Ectodermal cell (in vitro differentiated cells): ENCODE measurements around the gene COTL1.

Experiments used
- H3K27ac ChIP-seq: 2 replicates; pipeline ENCODE4 v1.7.0; 2013; ENCODE audit warnings: mild to moderate bottlenecking, low read depth, low read length; ENCODE audit not compliant: insufficient read depth, poor library complexity, severe bottlenecking
- H3K27me3 ChIP-seq: 2 replicates; pipeline ENCODE4 v1.7.0; 2013; ENCODE audit warnings: mild to moderate bottlenecking, low read length; ENCODE audit not compliant: insufficient read depth, control insufficient read depth, poor library complexity, severe bottlenecking
- H3K36me3 ChIP-seq: one replicate; pipeline ENCODE4 v1.7.0; 2013; ENCODE audit warnings: low read length; ENCODE audit not compliant: control insufficient read depth, insufficient read depth
- H3K4me1 ChIP-seq: one replicate; pipeline ENCODE4 v1.7.0; 2013; ENCODE audit warnings: low read length; ENCODE audit not compliant: control insufficient read depth, insufficient read depth
- H3K4me3 ChIP-seq: 2 replicates; pipeline ENCODE4 v1.7.0; 2013; ENCODE audit warnings: low read depth, low read length, control low read depth; ENCODE audit not compliant: insufficient read depth
- H3K9me3 ChIP-seq: 2 replicates; pipeline ENCODE4 v1.7.0; 2013; ENCODE audit warnings: mild to moderate bottlenecking, low read length, moderate library complexity; ENCODE audit not compliant: control insufficient read depth
- WGBS, 2 experiments: methylation state at CpG; one replicate each; pipeline ENCODE4 v1.1.7; 2013; ENCODE audit warnings: missing lambda C conversion rate in 2 of 2; 5-methylcytosine and 5-hydroxymethylcytosine counted together

The COTL1 gene

DNA sequence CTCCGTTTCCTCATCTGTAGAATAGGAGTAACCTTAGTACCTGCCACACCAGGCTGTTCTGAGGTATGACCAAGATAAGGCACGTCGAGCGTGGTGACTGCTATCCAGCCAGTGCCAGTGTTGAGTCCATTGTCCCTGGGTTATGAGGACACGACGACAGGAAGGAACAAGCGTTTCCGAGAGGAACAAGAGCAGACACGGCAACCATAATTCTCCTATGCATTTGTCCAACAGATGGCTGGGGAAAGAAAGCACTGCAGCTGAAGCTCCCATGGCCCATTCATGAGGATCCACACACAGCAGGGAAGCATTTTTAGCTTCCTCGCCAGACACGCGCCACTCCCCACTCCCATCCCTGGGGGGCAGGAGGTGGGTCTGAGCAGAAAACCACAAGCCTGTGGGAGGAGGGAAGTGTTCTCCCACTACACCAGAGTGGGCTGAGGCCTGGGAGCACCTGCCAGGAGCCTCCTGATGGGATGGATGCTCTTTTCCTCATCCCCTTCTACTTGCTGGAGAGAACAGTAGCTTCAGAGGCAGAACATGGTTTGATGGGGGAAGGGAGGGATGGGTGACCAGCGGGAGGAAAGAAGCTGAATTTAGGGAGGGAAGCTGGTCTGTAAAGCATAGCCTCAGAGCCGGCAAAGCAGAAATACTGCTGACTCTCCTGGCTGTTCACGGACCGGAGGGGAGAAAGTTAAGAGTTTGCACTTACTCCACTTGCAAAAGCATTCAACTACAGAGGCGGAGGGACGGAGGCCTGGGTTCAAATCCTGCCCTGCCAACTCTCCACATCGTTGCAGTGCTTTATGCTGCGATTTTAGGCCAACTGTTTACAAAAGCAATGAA lies 2.7 kb downstream of the COTL1 start:
- 80 to 82% methylated on average over 20 of the region's 20 CpGs for WGBS, 2 experiments
- peaks cover 7% of the 10 kb centered on the region for H3K27me3 ChIP-seq
- no peak overlapping the region for H3K27ac ChIP-seq
- H3K4me3 ChIP-seq: no peak overlapping the region
- H3K36me3 ChIP-seq: peaks cover under 1% of the 10 kb centered on the region
- no peaks in the 10 kb centered on the region for H3K9me3 ChIP-seq
- H3K4me1 ChIP-seq: peaks cover 26% of the 10 kb centered on the region

DNA sequence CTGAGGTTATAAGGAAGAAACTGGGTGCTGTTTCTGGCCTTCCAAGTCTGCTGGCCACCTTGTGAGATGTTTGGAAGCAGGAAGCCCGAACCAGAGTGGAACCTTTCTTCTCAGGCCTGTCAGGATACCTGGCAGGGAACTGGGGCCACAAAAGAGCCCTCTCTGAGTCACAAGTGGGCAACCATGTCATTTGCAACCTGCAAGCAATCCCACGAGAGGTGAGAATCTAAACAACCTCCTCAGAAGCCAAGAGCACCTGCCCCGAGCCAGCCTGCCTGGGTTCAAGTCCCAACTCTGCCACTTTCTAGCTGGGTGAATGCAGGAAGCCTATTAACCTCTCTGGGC lies 3.3 kb downstream of the COTL1 start:
- no peak overlapping the region for H3K4me3 ChIP-seq
- H3K27me3 ChIP-seq: peaks cover 7% of the 10 kb centered on the region
- H3K4me1 ChIP-seq: peaks cover 26% of the 10 kb centered on the region
- H3K36me3 ChIP-seq: peaks cover 3% of the 10 kb centered on the region
- 88 to 91% methylated on average over 3 of the region's 3 CpGs for WGBS, 2 experiments
- H3K27ac ChIP-seq: no peak overlapping the region
- H3K9me3 ChIP-seq: no peaks in the 10 kb centered on the region

DNA sequence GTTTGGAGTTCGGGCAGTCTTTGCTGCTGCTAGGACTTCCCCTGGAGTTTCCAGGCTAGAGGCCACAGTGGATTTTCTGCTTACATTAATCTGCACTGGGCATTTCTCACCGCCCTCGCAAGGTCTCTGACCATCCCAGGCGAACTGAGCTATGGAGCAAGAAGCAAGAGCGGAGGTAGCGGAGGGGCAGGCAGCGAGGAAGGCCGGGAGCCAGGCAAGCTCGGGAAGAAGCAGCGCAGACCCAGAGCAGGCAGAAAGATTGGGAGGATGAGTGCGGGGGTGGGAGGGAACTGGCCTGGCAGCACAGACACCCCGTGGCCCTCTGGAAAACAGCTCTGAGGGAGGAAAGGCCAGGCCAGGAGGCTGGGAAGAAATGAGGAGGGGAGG lies 3.8 kb downstream of the COTL1 start:
- Histone ChIP-seq H3K4me1 (peaks cover 26% of the 10 kb centered on the region), H3K4me3 (no peak overlapping the region), H3K36me3 (peaks cover 3% of the 10 kb centered on the region), H3K27ac (no peak overlapping the region), H3K27me3 (peaks cover 7% of the 10 kb centered on the region), H3K9me3 (no peaks in the 10 kb centered on the region)
- 79 to 80% methylated on average over 12 of the region's 12 CpGs for WGBS, 2 experiments

DNA sequence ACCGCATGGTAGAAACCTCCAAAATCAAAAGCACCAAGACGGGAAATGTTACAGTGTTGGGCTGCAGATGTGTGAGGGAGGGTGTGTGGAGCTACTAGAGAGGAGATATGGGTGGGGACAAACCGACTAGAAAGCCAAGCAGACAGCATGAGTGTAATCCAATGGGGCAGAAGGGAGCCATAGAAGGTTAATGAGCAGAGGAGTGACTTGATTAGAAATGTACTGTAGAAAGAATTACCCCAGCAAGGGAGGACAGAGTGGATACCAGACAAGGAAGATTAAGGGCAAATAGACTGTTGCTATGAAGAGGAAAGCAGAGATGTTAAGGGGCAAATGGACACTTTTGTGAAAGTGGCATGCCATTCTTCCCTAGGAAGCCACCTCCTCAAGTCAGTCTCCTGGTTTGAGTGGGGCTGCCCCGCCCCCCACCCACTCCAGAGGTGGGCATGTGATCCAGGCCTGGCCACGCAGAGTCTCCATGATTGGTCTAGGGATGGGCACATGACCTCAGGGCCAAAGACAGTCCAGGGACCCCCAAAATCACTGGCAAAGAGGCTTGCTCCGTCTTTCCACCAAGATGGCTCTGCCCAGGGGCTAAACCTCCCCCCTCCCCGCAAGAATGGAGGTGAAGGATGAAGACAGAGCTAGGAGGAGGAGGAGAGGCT lies 4.3 kb downstream of the COTL1 start:
- Histone ChIP-seq H3K36me3 (peaks cover 3% of the 10 kb centered on the region), H3K4me3 (no peak overlapping the region), H3K27ac (no peak overlapping the region), H3K27me3 (peaks cover 7% of the 10 kb centered on the region), H3K9me3 (no peaks in the 10 kb centered on the region), H3K4me1 (peaks cover 21% of the 10 kb centered on the region)
- 92% methylated on average over 7 of the region's 7 CpGs for WGBS, 2 experiments

DNA sequence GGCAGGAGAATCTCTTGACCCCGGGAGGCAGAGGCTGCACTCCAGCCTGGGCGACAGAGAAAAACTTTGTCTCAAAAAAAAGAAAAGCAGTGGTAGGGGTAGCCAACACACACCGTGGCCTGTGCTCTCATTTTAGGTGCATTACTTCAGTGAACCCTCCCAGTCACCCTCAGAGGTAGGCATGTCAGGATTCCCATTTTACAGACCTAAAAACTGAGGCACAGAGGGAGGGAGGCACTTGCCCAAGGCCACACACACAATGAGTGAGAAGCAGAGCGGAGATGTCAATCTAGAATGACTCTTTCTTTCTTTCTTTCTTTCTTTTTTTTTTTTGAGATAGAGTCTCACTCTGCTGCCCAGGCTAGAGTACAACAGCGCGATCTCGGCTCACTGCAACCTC lies 5.2 kb downstream of the COTL1 start:
- Histone ChIP-seq H3K27me3 (peaks cover 7% of the 10 kb centered on the region), H3K27ac (no peak overlapping the region), H3K36me3 (peaks cover 3% of the 10 kb centered on the region), H3K9me3 (no peaks in the 10 kb centered on the region), H3K4me3 (no peak overlapping the region), H3K4me1 (peaks cover 21% of the 10 kb centered on the region)
- 90 to 96% methylated on average over 7 of the region's 7 CpGs for WGBS, 2 experiments

DNA sequence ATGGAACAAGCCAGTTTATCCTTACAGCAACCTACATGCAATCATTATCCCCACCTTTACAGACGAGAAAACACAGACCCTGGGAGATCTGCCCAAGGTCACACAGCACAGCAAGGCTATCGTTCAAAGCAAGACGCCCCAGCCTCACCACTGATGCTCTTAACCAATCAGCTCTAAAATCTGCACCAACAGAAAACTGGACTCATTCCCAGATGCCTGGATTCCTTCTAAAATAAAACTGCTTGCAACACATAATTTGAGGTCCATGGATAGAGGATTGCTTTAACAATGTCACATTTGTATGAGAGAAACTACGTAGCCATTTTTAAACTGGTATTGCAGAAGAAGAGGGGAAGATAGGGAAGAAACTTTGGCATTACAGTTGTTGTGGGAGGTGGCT lies 6.8 kb downstream of the COTL1 start:
- 93% methylated on average over 4 of the region's 4 CpGs for WGBS, 2 experiments
- Histone ChIP-seq H3K27me3 (no peaks in the 10 kb centered on the region), H3K36me3 (peaks cover 16% of the 10 kb centered on the region), H3K4me1 (peaks cover 21% of the 10 kb centered on the region), H3K27ac (no peak overlapping the region), H3K4me3 (no peak overlapping the region), H3K9me3 (no peaks in the 10 kb centered on the region)

DNA sequence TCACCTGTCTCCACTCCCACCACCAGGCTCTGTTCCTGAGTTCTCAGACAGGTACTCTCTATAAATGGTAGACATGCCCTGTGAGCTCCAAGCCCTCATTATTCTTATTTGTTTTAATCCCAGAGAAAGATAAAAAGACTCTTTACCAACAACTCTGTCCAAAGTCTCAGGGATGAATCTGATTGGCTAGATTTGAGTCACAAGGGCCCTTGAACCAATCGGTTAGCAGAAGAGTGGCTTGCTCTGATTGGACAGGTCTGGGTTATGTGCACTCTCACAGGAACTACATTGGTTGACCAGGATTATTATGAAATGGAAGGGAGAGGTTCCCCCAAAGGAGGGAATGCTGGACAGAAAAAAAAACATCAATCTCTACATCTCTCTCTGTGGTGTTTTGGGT lies 7.5 kb downstream of the COTL1 start:
- no peaks in the 10 kb centered on the region for H3K27me3 ChIP-seq
- no peak overlapping the region for H3K4me3 ChIP-seq
- peaks cover 14% of the 10 kb centered on the region for H3K4me1 ChIP-seq
- H3K9me3 ChIP-seq: no peaks in the 10 kb centered on the region
- H3K27ac ChIP-seq: no peak overlapping the region
- H3K36me3 ChIP-seq: peaks cover 22% of the 10 kb centered on the region
- 92 to 96% methylated on average over 1 of the region's 1 CpG for WGBS, 2 experiments

DNA sequence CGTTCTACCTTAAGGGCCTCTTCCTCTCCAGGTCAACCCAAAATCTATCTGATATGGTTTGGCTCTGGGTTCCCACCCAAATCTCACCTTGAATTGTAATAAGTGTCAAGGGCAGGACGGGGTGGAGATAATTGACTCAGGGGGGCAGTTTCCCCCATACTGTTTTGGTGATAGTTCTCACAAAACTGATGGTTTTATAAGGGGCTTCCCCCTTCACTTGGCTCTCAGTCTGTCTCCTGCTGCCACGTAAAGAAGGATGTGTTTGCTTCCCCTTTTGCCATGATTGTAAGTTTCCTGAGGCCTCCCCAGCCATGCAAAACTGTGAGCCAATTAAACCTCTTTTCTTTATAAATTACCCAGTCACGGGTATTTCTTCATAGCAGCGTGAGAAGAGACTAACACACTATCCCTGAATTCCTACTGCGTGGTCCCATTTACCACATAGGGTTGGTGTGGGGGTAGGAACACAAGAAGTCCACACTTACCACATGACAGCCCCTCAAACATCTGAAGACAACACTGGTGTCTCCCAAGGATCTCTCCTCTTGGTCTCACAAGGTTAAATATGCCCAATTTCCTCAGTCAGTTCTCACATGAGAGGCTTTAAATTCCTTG lies 8.2 kb downstream of the COTL1 start:
- no peak overlapping the region for H3K27ac ChIP-seq
- no peaks in the 10 kb centered on the region for H3K9me3 ChIP-seq
- no peak overlapping the region for H3K4me3 ChIP-seq
- 83 to 91% methylated on average over 4 to 6 of the region's 6 CpGs for WGBS, 2 experiments
- no peaks in the 10 kb centered on the region for H3K27me3 ChIP-seq
- peaks cover 23% of the 10 kb centered on the region for H3K36me3 ChIP-seq
- peaks cover 17% of the 10 kb centered on the region for H3K4me1 ChIP-seq

DNA sequence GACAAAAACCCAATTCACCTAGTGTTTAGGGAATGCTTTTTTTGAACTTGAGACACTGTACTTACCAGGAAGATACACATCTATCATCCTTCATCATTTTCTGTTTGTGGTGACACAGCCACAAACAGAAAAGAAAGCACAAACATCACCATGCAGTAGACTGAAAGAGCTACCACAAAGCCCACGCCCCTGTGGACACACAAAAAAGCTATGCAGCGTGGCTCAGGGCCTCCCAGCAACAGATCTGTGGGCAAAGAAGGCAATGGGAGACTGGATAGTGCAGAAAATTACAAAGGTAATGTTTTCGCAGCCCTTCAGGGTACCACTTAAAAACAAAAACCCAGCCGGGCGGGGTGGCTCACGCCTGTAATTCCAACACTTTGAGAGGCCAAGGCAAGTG lies 9.6 kb downstream of the COTL1 start:
- H3K27ac ChIP-seq: no peak overlapping the region

DNA sequence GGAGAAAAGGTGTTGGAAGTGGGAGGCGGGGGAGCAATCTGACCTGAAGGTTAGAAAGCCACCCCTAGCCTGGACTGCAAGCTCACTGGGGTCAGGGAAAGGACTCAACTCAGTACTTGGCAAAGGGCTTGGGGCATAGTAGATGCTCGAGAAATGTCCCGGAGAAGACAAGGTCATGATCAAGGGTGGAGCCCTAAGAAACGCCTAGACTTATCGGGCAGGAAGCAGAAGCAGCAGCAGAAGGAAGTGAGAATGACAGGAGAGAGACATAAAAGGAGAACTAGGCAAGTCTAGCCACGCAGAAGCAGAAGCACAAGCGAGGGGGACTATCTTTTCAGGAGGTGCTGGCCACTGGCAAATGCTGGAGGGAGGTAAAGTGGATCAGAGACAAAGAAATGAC lies 10.2 kb downstream of the COTL1 start:
- Histone ChIP-seq H3K9me3 (no peaks in the 10 kb centered on the region), H3K27me3 (no peaks in the 10 kb centered on the region), H3K4me1 (peaks cover 26% of the 10 kb centered on the region), H3K4me3 (no peak overlapping the region), H3K27ac (no peak overlapping the region), H3K36me3 (peaks cover 23% of the 10 kb centered on the region)
- 96% methylated on average over 7 of the region's 7 CpGs for WGBS, 2 experiments

More for the DNA sequence above, 9.6 kb downstream of the COTL1 start:
- H3K9me3 ChIP-seq: no peaks in the 10 kb centered on the region
- WGBS, 2 experiments: 94% methylated on average over 6 of the region's 6 CpGs
- no peak overlapping the region for H3K4me3 ChIP-seq
- H3K4me1 ChIP-seq: peaks cover 20% of the 10 kb centered on the region
- no peaks in the 10 kb centered on the region for H3K27me3 ChIP-seq
- H3K36me3 ChIP-seq: peaks cover 23% of the 10 kb centered on the region
